Putamen (tissue), 1 donor: ENCODE data around the gene RAD51B.
"Not testable (repeated sequence)": the region's sequence is repeated elsewhere in the genome, so short reads cannot be mapped to it uniquely, and the experiment has no call there.

Experiments used
- DNase-seq: peaks from one replicate; pipeline ENCODE4 v3.0.0-alpha.2; 2016; ENCODE audit warnings: low spot score

RAD51B gene

DNA sequence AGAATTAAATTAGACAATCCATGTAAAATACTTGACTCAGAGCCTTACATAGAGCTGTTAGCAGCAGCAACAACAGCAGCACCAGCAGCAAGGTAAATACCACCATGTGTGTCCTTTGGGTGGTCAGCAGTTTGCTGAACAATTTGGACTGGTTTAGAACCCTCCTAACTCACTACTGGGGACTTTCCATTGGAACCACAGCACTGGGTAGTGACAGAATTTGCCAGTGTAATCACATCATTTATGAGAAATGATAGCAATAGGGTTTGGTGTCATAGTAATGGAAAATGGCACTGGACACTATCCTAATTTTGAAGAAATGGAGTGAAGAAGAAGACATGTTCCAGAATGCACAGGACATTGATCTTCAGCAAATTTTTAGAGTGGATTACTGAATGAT, 392.8 kb downstream of the RAD51B start:
- no peak for DNase-seq

- no peak for DNase-seq
Observed at GRCh38 chr14:68214431-68214830, 394.9 kb downstream of the RAD51B start.

DNA sequence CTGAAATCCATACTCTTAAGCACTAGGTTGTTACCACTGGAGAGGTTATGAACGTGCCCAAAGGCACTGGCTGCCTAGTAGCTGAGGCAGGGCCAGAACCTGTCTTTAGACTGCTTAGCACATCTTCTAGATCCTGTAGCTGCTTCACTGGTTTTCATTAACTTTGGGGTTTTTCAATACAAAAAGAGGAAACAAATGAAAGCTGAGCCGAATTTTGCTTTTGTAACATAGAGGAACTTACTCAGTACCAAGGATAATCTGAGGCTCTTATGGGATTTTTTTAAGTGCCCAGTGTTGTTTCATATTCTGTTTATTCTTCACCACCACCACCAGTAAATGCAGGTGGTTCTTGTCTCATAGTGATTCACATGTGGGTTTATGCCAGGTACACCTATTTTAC, 396.1 kb downstream of the RAD51B start:
- no peak for DNase-seq

DNA sequence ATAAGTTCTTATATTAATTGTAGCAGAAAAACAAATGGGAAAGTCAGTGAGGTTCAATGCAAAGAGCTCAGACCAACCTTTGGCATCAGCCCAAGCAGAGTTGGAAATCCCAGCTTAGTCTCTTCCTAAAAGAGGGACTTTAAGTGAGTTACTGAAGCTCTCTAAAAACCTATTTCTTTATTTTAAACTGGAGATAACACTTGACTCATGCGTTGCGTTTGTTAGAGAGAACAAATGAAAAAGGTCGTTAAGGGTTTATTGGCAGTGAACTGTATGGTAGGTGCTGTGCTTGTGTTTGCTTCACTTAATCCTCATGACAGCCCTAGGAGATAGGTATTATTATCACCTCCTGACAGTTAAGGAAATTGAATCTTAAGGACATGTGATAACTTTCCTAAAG, 396.5 kb downstream of the RAD51B start:
- no peak for DNase-seq

DNA sequence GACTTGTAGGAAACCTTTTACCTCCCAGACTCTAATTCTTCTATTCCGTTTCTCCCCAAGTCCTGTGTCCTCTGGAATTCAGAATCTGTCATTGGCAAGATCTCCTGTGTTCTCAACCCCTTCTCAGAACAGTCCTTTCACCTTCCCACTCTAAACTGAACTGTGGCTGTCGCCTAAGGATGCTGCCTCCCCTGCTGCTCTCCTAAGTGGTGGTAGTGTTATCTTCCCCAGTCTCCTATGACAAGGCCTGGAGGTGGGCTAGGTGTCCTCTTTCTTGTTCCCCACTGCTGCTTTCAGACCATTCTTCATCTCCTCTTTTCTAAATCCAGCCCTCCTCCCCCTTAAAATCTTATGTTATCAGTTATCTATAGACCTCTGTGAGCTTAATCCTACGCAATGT, 397.4 kb downstream of the RAD51B start:
- no peak for DNase-seq

- no peak for DNase-seq
Observed at GRCh38 chr14:68217791-68218340, 398.3 kb downstream of the RAD51B start.

GRCh38 chr14:68219407-68219806, 399.8 kb downstream of the RAD51B start:
- DNase-seq: no peak

DNA sequence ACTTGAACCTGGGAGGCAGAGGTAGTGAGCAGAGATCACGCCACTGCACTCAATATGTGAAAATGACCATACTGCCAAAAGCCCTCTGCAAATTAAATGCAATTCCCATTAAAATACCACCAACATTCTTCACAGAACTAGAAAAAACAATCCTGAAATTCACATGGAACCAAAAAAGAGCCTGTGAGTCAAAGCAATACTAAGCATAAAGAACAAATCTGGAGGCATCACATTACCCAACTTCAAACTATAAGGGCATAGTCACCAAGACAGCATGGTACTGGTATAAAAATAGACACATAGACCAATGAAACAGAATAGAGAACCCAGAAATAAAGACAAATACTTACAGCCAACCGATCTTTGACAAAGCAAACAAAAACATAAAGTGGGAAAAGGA, 401.5 kb downstream of the RAD51B start:
- DNase-seq: not testable (repeated sequence)

- DNase-seq: no peak
Observed at GRCh38 chr14:68222154-68222553, 402.6 kb downstream of the RAD51B start.

- no peak for DNase-seq
Observed at GRCh38 chr14:68222726-68223125, 403.1 kb downstream of the RAD51B start.

DNA sequence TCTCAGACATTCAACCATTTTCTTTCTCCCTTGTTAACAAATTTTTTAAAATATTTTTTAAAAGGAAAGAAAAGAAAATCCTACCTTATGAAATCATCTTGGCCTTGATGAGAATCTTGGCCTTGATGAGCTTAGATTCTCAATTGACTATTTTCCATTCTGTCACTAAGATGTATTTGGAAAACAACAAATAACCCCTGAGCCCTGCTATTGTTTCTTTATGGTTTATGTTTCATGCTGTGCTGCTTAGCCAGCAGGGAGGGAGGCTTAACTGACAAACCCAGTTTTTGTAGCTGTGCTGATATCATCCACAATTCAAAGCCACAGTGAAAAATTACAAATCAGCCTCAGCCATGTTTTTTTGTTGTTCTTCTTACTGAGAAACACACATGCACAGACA, 404.1 kb downstream of the RAD51B start:
- no peak for DNase-seq

GRCh38 chr14:68225321-68225720, 405.7 kb downstream of the RAD51B start:
- DNase-seq: no peak

DNA sequence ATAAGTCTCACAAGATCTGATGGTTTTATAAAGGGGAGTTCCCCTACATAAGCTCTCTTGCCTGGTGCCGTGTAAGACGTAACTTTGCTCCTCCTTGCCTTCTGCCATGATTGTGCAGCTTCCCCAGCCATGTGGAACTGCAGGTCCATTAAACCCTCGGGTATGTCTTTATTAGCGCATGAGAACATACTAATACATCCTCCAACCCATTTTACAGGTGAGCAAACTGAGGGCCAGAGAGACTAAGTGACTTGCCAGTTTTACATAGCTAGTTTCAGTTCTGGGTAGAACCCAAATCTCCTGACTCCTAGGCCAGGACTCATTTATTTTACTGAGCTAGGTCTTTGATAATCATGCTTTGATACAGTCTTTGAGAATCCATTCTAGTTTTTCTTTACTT, 406.9 kb downstream of the RAD51B start:
- DNase-seq: no peak

DNA sequence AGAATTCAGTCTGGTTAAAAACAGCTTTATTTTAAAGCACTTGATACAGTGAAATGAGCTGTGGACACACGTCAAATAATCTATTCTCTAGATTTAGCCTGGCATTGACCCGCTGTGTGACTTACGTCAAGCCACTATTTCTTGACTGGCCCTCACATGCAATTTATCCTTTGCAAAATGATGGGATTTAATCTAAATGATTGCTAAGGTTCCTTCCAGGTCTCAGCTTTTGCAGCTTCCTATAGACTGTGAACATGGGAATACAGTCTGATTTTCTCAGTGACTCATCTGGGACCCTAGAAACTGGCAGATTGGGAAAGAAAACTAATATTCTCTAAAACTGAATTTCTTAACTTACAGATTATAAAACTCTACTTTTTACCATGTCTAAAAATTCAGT, 409.1 kb downstream of the RAD51B start:
- no peak for DNase-seq

DNA sequence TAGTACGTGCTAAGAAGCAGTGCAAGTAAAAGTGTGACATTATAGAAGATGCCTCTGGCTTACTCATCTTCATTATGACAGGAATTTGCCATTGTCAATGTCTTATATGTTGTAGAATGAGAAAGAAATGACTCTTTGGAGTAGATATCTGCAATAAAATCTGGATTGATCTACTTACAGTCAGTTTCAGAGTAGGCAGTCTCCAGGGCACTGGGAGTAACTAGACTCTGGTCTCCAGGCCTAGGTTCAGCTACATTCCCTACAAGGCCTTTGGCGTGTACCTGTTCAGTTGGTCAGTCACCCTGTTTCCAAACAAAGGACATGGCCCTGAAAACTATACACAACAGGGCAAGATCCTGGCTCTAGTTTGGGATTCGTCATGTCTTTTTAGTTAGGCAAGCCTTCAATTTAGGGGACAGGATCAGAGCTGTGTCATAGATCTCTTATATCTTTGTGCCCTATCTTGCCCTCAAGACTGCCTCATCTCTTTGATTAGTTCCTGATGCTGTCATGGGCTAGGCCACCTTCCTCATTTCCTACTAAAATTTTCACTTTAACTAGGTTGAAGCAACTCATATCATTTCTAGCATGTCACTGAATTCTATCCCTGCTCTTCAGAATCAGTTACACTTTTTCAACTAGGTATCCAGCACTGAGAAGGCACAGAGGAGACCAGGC, 410.0 kb downstream of the RAD51B start:
- DNase-seq: no peak

DNA sequence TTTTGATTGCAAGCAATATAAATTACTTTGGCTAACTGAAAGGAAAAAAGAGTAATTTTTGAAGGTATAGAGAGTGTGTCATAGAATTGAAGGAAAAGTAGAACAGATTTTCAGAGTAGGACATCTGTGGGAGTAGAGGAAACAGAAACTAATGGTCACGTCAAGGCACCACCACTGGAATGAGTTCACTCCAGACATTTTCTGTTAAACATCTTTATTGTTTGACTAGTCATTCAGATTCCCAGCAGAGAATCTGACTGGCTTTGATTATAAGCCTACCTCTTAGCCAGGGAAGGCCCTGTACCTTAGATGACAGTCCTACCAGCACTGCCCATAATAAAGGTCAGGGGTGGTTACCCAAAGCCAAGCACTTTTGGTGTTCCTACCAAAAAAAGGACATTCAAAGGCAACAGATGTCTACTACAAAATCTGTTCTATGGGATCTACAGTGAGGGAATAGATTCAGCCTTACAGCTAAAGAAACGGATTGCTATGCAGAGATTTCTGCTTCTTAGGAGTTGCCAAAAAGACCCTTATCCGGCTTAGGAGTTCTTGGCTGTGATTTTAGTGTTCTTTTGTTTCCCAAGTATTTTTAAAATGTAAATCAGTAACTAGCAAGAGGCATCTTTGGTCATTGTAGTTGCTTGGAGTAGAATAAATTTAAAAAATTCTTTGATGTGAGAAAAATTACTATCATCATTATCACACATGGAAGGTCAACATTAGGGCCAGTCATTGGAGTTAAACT, 410.8 kb downstream of the RAD51B start:
- no peak for DNase-seq

DNA sequence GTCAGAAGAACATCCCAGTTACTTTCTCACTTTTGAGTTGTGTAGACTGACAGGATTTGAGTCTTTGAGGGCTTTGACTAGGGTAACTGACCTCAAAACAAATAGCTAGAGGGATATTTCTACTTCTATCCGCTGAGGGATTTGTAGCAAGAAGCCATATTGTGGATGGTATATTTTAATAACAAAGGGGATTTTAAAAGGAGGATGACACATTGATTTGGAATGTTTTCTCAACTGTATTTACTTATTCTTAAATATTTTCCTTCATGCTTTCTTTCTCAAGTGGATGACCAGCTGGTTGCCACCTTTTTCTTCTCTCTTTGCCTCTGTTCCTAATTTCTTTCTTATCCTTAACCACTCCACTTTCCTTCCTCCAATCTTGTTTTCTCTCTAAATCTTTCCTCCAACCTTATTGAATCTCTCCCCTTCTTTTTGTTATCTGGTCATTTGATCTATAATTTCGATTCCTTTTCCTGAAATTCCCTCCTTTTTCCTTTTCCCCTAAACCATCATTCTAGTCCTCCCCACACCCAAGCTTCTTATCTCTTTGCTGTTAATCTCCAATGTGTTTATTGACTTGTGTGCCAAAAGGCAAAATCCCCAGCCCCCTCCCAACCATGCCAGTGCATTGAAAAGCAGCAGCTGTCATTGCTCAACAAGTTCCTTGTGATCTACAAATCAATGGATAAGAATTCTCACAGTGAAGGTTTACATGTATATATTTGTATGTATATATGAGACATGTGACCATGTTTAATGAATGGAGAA, 411.6 kb downstream of the RAD51B start:
- no peak for DNase-seq

GRCh38 chr14:68231898-68232297, 412.3 kb downstream of the RAD51B start:
- DNase-seq: no peak

- DNase-seq: no peak
Observed at GRCh38 chr14:68232300-68233055, 412.9 kb downstream of the RAD51B start.

DNA sequence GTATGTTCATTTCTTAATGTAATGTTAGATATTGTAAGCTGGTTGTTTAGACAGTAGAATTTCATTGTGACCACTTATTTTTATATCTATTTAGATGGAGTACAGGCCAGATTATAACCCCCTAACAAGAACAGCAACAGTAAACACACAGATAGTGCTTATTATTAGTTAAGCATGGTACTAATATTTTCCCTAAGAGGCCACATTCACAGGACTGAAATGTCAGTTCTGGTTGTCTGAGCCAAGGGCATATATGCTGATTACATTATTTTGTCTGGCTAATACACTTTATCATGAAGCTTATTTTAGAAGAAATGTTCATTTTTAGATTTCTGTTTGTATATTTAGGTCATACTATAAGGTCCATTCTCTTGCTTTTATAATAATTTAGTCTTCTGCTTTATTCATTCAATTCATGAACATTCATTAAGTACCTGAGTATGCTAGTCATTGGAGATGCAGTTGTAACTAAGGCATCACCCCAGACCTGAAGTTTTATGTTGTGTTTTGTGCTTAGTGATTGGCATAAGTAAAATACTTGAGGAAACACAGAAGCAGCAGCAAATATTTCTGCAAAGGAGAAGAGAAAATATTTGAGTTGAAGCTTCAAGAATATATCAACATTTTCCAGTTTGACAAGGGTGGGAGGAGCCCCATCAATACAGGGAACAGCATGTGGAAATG, 413.7 kb downstream of the RAD51B start:
- no peak for DNase-seq
